Ovary (tissue), 9 donors: ENCODE data around the gene MRFAP1L1. TPM values are rescaled to one million over a fixed set of nuclear protein-coding genes. Genes with fewer than 3 reads are reported as not detected.

Experiments used
- DNase-seq, 5 donors: peaks; one replicate each; pipeline ENCODE4 v3.0.0-alpha.2; 2019 to 2020
- H3K27ac ChIP-seq, 2 donors: fragments of 200-600 bp; one replicate each; pipeline versions ENCODE4 v1.5.1 to v1.8.0; 2019 to 2022
- H3K27me3 ChIP-seq: fragments of 200-600 bp; one replicate; pipeline ENCODE4 v1.8.0; 2022
- H3K36me3 ChIP-seq: fragments of 200-600 bp; sonication (generic); one replicate; pipeline ENCODE4 v1.5.1; 2019
- H3K4me1 ChIP-seq: one replicate; pipeline ENCODE4 v1.8.1; 2013; ENCODE audit warnings: mild to moderate bottlenecking, moderate library complexity; ENCODE audit not compliant: insufficient read depth
- H3K4me3 ChIP-seq: fragments of 200-600 bp; sonication (generic); one replicate; pipeline ENCODE4 v1.5.1; 2017
- H3K9me3 ChIP-seq, 2 donors: fragments of 200-600 bp in 1 of 2; sonication (generic) in 1 of 2; one replicate each; pipeline versions ENCODE4 v1.5.1 to v1.8.1; 2013 to 2019; ENCODE audit warnings: mild to moderate bottlenecking in 1 of 2, moderate library complexity in 1 of 2
- CTCF ChIP-seq, 3 donors: fragments of 450-650 bp in 2 of 3; fragments of 200-600 bp in 1 of 3; IDR thresholded peaks; one replicate each; pipeline versions ENCODE4 v1.5.1 to v1.8.0; 2016 to 2022; ENCODE audit warnings: antibody characterized with exemption in 3 of 3, mild to moderate bottlenecking in 1 of 3
- EP300 ChIP-seq: sonication (generic); formaldehyde crosslinking; IDR thresholded peaks from one replicate; pipeline ENCODE4 v1.6.1; 2017; ENCODE audit warnings: antibody characterized with exemption
- POLR2A ChIP-seq: fragments of 450-650 bp; IDR thresholded peaks from one replicate; pipeline ENCODE4 v1.6.1; 2017; ENCODE audit warnings: antibody characterized with exemption, mild to moderate bottlenecking, moderate library complexity
- WGBS, 3 donors: extraction: QIAGEN DNeasy Blood & Tissue Kit in 1 of 3; methylation state at CpG; one replicate each; pipeline versions ENCODE4 v1.1.5 to v1.1.7; 2013 to 2017; 5-methylcytosine and 5-hydroxymethylcytosine counted together
- intact Hi-C, 4 donors: fragments of 100-400 bp; cut with DNase I; formaldehyde crosslinking; loops; one replicate each; pipeline versions ENCODE4 v1.11.0 to v1.15.1; 2022 to 2023
- polyA plus RNA-seq, 2 donors: library from polyadenylated mRNA; stranded (reverse); fragments of 200-250 nt in 1 of 2; fragments of 350-450 nt in 1 of 2; fragmentation: Illumina TruSeq in 1 of 2; extraction: RNeasy Lipid Tissue Mini Kit (QIAGEN cat#74804) in 1 of 2; gene quantifications; one replicate each; pipeline ENCODE4 v1.2.3, GENCODE V29; 2013 to 2014
- total RNA-seq, 7 donors: library from RNA; depleted of rRNA in 2 of 7; stranded (reverse); fragments of >200 nt in 2 of 7; fragmentation: NEBNext Ultra II Directional in 3 of 7; extraction: Animal tissue kit (Norgen Biotek cat#: 25700) in 3 of 7; gene quantifications; one replicate each; pipeline versions ENCODE4 v1.1.0 to v1.2.4, GENCODE V29; 2016 to 2023
- donor health status: DM: no; HTN: no; CAD: no; lungs with moderate emphysema.
- donor health status: DM: no; HTN: no; CAD: no.
- donor health status: Bipolar disorder and iron deficiency.
- donor health status: DM: yes; HTN: yes; CAD: no.
- donor health status: DM: no; HTN: no; CAD: no.
- donor health status: DM: yes; HTN: yes; CAD: no.

MRFAP1L1 gene
- total and polyA plus RNA-seq, 9 donors = 59.3 to 80.6 (median 65.3) TPM

DNA sequence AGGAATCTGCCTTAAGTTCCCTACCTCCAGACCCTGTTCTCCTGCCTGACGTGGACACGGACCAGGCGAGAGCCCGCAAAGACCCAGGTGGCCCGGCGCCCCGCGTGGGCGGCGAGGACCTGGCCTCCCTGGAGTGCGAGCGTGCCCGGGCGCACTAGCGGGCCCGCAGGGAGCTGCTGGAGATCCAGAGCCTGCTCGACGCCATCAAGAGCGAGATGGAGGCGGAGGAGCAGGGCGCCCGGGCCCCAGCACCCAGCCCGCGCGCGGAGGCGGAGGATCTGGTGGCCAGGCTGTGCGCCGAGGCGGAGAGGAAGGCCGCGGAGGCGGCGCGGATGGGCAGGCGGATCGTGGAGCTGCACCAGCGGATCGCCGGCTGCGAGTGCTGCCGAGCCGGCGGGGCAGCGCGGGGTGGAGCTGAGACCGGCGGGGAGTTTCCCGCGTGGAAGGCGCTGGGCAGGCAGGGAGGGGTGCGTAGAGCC lies 51.0 kb downstream of the MRFAP1L1 start:
- Histone ChIP-seq H3K9me3 (no peaks in the 10 kb centered on the region), H3K4me1 (no peaks in the 10 kb centered on the region), H3K4me3 (peak overlapping the region; percentile 41), H3K27me3 (no peaks in the 10 kb centered on the region), H3K36me3 (no peaks in the 10 kb centered on the region), H3K27ac (peak overlapping the region; percentile 36 to 65)
- WGBS, 3 donors = 1 to 2% (median 1%) methylated on average over 45 to 52 of the region's 52 CpGs
- TF ChIP-seq POLR2A (no peak), EP300 (no peak)
- peak; percentile 37 to 76 (median 51) for DNase-seq
- intact Hi-C loops = no loop called here

DNA sequence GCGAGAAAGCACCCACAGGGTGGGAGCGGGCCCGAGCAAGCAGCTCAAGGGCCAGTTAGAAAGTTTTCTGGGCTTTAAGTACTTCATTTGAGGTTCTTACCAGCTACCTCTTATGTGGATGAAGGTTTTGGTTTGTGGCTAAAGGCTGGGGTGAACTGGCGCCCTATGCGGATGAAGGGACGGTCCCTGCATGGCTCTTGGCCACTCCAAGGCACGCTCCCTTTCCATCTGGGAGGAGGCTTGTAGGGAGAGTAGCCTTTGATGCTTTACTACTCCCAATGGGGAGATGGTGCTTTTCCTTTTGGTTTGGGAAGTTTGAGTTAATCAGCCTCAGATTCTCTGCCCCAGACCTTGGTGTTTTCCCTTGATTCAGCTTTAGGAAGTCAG lies 51.5 kb downstream of the MRFAP1L1 start:
- no peaks in the 10 kb centered on the region for H3K27me3 ChIP-seq
- H3K9me3 ChIP-seq = no peaks in the 10 kb centered on the region
- no peak for DNase-seq
- H3K4me3 ChIP-seq = peak overlapping the region; percentile 41
- H3K4me1 ChIP-seq = no peaks in the 10 kb centered on the region
- peak overlapping the region; percentile 36 to 65 for H3K27ac ChIP-seq
- no peaks in the 10 kb centered on the region for H3K36me3 ChIP-seq
- 81 to 91% (median 88%) methylated on average over 7 of the region's 7 CpGs for WGBS, 3 donors
- intact Hi-C loops = no loop called here
- TF ChIP-seq POLR2A = no peak
- TF ChIP-seq EP300 = no peak
- TF ChIP-seq CTCF (IDR thresholded peaks at IDR 0.05) = no peak

Other genes with a start within 250 kb of the MRFAP1L1 start
- gene PPP2R2C, start 237.3 kb downstream of the MRFAP1L1 start, total RNA-seq = 1 to 10 TPM in 2 of 7 donors, under 1 TPM in 5; 0.12 to 4.5 (median 0.77) TPM
- 1 to 10 TPM in 1 of 2 donors, under 1 TPM in 1; 0.21 to 3.0 TPM for gene PPP2R2C, start 237.3 kb downstream of the MRFAP1L1 start, polyA plus RNA-seq
- gene MAN2B2, start 134.7 kb downstream of the MRFAP1L1 start, total RNA-seq = 10 to 100 TPM; 19.1 to 49.2 (median 40.4) TPM
- 10 to 100 TPM; 26.8 to 27.1 TPM for gene MAN2B2, start 134.7 kb downstream of the MRFAP1L1 start, polyA plus RNA-seq
- gene MRFAP1, start 69.2 kb downstream of the MRFAP1L1 start, total RNA-seq = 100 to 1,000 TPM; 154 to 367 (median 300) TPM
- 100 to 1,000 TPM; 340 to 351 TPM for gene MRFAP1, start 69.2 kb downstream of the MRFAP1L1 start, polyA plus RNA-seq
- 1 to 10 TPM in 1 of 7 donors, under 1 TPM in 4, not detected in 2; 0.37 to 2.1 (median 0.81) TPM for gene S100P, start 16.0 kb downstream of the MRFAP1L1 start, total RNA-seq
- under 1 TPM in 1 of 2 donors, not detected in 1; 0.97 TPM for gene S100P, start 16.0 kb downstream of the MRFAP1L1 start, polyA plus RNA-seq
- gene BLOC1S4, start 6.3 kb upstream of the MRFAP1L1 start, total RNA-seq = 10 to 100 TPM; 15.4 to 26.9 (median 18.9) TPM
- gene BLOC1S4, start 6.3 kb upstream of the MRFAP1L1 start, polyA plus RNA-seq = 10 to 100 TPM in 1 of 2 donors, 1 to 10 TPM in 1; 8.8 to 15.4 TPM
- 10 to 100 TPM; 30.4 to 41.4 (median 39.1) TPM for gene KIAA0232, start 72.9 kb upstream of the MRFAP1L1 start, total RNA-seq
- 10 to 100 TPM in 1 of 2 donors, 1 to 10 TPM in 1; 8.7 to 16.0 TPM for gene KIAA0232, start 72.9 kb upstream of the MRFAP1L1 start, polyA plus RNA-seq
- gene TBC1D14, start 200.0 kb upstream of the MRFAP1L1 start, total RNA-seq = 10 to 100 TPM; 19.9 to 39.6 (median 34.4) TPM
- 10 to 100 TPM; 24.7 to 40.0 TPM for gene TBC1D14, start 200.0 kb upstream of the MRFAP1L1 start, polyA plus RNA-seq